GM18519 (cell line): Measurements from ENCODE around the gene AP3B1.

Experiments
- ATAC-seq: cut with Tn5 transposase; IDR thresholded peaks from one replicate; pipeline ENCODE4 v1.9.1; 2021; ENCODE audit warnings: mild to moderate bottlenecking, moderate library complexity; ENCODE audit not compliant: unreplicated experiment, low FRiP score

AP3B1 gene

DNA sequence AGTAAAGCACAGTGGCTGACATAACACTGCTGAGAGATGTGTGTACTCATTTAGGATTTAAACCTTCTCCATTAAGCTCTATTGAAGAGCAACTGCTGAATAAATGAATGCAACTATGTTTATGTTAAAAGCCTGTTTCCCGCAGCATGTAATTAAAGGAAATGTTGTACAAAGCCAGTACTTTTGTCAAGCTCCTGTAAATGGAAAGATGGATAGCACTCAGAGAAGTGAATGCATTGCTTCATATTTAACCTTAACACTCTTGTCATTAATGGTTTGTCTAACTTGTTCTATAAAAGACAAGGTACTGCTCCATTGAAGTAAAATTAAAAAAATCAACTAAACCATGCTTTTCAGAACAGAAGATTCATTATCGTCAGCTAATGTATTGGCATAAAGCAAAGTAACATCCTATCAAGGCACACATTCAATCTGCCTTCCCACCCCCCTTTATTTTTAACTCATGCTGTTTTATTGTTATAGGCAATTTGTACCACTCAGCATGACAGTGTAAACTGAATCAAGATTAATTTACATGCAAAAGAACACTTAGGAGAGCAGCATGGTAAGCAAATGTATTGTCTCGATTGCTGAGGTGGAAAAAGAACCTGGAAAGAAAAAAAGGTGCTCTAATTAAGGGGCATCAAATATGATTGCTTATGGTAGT, 277.5 kb downstream of the AP3B1 start:
- ATAC-seq = no peak

DNA sequence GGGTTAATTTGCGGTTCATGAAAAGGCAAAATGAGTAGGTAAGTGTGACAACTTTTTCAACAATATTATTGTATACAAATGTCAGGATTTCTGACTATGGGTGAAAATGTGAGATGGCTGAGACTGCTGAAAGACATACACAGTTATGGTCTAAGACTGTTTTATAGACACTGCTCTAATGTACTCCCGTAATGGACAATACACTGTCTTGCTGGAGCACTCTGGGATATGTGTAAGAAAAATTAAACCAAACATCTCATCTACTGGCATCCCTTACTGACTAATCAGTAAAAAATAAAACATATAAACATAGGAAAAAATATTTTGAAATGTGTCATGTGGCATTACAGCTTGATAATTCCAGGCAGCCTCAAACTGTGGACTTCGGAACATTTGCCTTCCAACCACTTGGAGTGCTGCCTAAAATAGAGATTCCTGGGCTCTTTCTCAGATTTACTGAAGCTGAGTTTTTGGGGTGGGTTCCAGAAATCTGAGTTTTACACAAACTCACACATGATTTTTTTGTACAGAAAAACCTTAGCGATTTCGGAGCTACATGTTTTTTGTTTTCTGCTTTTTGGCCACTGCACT, 284.5 kb downstream of the AP3B1 start:
- no peak for ATAC-seq

- no peak for ATAC-seq
Measured at GRCh38 chr5:78008356-78008967, 286.0 kb downstream of the AP3B1 start.

GRCh38 chr5:78007233-78007632, 287.3 kb downstream of the AP3B1 start:
- no peak for ATAC-seq

GRCh38 chr5:78006449-78006848, 288.0 kb downstream of the AP3B1 start:
- no peak for ATAC-seq

DNA sequence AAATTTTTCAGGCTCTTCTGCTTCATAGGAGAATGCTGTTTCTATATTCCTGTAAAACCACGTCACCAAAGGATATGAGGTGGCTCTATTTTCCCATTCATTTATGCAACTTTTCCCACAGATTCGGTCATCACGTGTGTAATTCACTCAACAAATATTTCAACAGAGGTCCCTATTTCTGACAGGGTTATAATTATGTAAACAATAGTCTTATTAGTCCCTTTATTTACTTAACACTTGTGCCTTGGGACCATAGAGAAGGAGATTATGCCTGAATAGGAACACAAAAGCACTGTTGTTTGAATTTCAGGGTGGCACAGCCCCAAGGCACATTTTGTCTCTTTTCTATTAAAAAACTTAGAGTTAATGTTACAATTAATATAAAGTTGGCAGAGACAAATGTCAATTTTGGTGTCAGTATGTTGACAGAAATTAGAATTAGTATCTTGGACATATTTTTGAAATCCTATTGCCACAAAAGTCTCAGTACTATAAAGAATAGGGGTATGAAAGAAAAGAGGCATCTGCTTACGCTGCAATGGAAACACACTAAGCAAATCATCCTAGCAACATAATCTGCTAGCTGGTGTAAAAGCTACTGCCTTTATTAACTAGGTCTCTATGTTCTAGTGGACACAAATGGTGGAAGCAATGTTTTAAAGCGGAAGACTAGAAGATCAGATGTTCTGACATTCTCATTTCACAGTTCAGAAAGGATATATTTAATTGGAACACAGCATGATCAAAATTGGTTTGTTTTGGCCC, 289.3 kb downstream of the AP3B1 start:
- ATAC-seq = no peak

GRCh38 chr5:78004559-78004958, 289.9 kb downstream of the AP3B1 start:
- no peak for ATAC-seq

DNA sequence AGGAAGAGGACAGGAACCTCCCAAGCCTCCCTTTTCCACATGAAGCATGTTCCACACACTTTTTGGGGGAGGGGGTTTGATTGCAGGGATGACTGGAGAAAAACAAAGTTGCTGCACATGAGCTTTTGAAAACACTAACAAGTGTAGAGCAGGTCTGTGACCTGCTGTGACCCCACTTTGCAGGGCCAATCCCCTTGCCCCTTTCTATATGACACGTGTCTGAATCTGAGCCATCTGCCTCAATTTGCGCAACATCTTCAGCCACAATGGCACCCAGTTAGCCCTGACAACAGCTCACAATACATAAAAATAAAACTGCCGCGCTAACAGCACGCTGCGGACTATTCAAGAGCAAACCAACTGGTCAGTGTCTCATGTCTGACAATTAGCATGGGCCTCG, 290.6 kb downstream of the AP3B1 start:
- no peak for ATAC-seq

- no peak for ATAC-seq
Measured at GRCh38 chr5:78003450-78003849, 291.0 kb downstream of the AP3B1 start.

DNA sequence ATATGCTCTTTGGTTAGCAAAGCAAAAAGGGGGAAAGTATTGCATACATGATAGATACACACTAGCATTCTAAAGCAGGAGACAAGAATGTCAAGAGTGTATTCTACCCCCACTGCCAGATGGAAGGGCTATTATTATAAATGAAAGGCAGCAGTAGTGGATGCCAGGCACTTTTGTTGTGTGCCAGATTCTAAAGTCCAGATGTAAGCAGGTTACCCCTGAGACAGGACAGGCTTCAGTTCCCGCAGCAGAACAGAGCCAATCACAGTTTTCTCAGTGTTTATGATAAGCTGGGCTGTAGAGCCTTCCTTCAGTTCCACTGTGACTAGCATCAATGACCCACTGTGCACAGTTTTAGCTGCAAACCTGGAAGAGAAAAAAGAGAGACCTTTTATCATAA, 291.8 kb downstream of the AP3B1 start:
- ATAC-seq = no peak

- ATAC-seq = no peak
Measured at GRCh38 chr5:78001197-78001596, 293.3 kb downstream of the AP3B1 start.

DNA sequence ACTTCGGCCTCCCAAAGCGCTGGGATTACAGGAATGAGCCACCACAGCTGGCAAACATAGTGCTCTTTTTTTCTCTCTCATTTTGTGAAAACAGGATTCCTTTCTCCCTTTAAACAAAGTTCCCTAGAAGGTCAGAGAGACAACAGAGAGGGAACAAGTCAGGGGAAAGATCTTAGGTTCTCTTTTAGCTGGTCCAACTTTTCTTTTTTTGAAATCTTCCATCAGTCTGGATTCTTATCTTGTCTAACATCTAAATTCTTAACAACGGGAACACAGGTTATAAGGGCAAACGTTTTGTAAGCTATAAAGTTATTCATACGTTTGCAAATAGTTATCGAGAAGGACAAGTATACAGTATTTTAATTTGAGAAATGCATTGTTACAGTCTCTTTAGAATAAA, 294.3 kb downstream of the AP3B1 start:
- no peak for ATAC-seq

GRCh38 chr5:77999399-77999798, 295.1 kb downstream of the AP3B1 start:
- no peak for ATAC-seq

- ATAC-seq = no peak
Measured at GRCh38 chr5:77996943-77997342, 297.6 kb downstream of the AP3B1 start.

DNA sequence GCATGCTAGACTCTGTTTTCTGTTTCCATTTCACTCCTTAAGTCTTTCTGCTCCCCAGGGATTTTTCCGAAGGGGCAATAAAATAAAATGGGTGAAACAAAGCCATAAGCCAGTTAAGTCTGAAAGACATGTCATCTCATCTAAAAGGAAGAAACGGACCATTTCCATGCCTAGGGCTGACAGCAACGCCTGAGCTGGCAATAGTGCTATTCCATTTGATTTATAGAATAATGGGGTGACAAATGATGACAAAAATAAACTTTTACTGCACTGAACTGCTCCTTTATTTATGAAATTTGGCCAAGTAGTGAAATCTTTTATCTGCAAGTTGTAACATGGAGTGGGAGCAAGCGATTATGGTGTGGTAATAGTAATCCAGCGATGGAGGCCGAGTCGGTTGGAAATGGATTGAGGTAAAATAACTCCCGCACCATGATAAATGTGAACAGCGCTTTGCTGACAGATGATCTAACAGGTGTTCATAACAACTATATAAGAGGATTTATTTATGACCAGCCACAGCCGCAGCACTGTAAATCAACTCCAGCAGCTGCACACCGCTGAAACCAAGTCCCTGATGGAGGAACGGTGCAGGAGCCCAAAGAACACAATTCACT, 298.6 kb downstream of the AP3B1 start:
- ATAC-seq = no peak

GRCh38 chr5:77994943-77995342, 299.6 kb downstream of the AP3B1 start:
- ATAC-seq = no peak

DNA sequence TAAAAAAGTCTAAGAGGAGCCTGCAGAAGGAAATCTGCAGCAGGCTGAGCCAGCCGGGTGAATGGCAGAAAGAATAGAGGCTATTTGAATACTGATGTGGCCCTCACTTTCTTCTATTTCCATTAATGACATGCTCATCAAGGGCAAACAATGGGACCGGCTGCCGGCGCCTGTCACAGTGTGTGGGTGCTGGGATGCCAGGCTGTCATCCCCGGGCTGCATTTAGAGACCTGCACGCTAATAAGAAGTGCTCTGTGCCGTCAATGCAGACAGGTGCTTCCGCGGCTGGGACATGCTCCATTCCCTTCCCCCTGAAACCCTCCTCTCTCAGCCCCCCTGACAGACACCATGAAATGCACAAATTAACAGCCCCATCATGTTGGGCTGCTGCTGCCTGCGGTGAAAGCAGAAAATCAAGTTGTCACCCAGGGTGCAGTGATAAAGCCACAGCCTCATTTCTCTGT, 300.6 kb downstream of the AP3B1 start:
- no peak for ATAC-seq

DNA sequence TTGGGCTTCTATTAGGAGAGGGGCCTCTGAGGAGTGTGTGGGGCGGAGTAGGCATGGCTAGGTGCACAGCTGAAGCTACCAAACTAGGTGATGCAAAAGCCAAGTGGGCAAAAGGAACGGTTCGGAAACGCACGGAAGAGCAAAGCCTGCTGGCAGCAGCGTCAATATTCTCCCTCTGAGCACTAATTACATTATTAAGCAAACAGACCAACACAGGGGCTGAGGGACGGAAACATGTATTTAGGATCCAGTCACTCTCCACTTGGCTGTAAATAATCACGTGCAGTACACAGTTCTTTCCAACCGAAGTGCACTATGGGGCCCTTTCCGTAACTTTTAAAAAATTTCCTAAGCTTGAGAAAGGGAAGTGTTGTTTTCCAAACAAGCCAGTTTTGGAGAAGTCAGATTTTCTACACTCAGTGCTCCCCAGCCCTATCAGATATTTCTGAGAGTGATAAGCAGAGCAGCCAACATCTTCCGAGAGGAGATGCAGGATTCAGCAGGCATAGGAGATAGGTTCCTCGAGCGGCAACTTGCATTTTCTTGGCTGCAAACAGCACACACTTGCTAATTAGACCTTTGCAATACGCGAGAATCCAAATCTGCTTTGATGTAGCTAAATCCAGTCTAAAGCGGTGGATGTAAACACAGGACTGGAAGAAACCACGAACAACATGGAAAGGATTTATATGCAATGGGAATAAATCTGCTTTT, 301.2 kb downstream of the AP3B1 start:
- ATAC-seq = no peak

DNA sequence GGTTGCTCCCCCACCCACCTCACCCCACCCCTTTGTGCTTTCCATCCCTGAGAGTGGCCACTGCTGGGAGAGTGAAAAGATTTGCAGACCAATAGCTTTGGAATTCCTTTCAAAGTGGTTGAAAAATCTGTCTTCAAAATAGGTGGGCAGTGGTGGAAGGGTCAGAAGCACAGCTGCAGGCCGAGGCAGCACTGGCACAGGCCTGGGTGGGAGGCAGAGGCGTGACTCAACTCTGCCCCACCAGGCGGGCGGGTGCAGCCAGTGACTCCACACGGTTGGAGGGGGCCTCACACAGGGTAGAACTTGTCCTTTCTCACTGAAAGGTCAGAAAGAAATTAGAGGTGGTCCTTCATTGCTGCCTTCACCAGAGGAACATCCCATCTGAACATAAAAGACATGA, 303.4 kb downstream of the AP3B1 start:
- ATAC-seq = no peak

DNA sequence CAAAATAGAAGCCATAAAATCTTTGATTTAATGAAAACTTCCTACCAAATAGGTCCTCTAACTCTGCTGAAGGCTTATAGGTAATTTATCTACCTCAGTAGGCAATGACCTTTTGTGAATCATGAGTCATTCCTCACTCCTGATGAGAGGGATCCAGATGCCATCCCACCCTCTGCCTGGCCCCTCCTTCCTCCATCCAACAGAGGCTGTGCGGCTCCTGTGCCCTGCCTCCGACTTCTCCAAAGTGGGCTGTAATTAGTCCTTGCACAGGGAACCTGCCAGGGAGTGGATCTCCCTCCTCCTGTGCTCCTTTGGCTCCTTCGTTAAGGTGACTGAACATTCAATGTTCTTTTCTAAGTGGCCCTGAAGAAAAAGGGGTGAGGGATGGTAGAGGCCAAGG, 304.5 kb downstream of the AP3B1 start:
- ATAC-seq = no peak
